ENCODE measurements around the gene DDX52. TPM values are rescaled to one million over a fixed set of nuclear protein-coding genes. Genes with fewer than 3 reads are reported as not detected.
A peak's percentile ranks its signal among the peaks of the same experiment; 100 is the strongest.

The DDX52 gene
- total RNA-seq, 1 experiment from 2014 or later, result 24.0 TPM

DNA sequence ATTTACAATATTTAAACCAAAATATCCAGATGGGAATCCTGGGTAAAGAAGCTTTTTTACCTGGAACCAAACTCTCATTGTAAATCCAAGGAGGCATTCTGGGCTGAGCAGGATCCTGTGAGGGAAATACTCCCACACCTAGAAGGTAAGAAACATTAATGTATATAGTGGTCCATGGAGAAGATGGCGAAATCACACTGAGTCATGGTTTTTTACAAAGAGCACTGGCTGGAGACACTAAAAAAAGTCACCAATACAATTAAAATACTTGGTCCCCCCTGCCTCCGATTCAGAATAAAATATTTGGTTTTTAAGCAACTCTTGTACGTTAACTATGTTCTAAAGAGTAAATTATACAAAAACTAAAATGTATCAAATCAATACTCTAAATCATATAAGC lies 67.0 kb downstream of the DDX52 start:
- no peak for DNase-seq (ENCODE audit: low read depth)

DNA sequence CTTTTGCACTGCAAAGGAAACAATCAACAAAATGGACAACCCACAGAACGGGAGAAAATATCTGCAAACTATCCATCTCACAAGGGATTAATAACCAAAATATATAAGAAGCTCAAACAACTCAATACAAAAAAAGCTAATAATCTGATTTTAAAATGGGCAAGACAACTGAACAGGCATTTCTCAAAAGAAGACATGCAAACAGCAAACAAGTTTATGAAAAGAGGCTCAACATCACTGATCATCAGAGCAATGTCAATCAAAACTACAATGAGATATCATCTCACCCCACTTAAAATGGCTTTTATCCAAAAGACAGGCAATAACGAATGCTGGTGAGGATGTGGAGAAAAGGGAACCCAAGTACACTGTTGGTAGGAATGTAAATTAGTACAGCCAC lies 68.8 kb downstream of the DDX52 start:
- no peak for DNase-seq (ENCODE audit: low read depth)

DNA sequence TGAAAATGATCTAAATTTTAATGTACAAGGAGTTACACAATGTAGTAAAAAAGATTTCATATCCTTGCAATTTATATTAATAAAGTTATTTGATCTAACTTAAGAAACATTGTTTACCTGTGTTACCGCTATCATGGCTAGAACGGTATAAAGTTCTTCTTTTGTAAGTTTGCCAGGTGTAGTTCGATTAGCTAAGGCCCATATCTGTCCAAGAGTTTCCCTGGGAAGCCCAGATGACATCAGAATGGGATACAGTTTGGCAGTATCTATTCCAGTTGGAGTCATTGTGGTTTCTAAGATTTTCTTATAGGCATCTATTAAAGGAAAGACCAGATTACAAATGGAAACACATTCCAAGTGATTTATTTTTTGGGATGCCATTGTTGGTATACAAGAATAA lies 71.6 kb downstream of the DDX52 start:
- DNase-seq (ENCODE audit: low read depth), result no peak

- DNase-seq (ENCODE audit: low read depth), result peak; percentile 58
Observed at GRCh38 chr17:37570527-37571093, 72.6 kb downstream of the DDX52 start.

GRCh38 chr17:37568350-37569053 lies 74.7 kb downstream of the DDX52 start:
- no peak for DNase-seq (ENCODE audit: low read depth)

- no peak for DNase-seq (ENCODE audit: low read depth)
Observed at GRCh38 chr17:37567538-37567937, 75.7 kb downstream of the DDX52 start.

DNA sequence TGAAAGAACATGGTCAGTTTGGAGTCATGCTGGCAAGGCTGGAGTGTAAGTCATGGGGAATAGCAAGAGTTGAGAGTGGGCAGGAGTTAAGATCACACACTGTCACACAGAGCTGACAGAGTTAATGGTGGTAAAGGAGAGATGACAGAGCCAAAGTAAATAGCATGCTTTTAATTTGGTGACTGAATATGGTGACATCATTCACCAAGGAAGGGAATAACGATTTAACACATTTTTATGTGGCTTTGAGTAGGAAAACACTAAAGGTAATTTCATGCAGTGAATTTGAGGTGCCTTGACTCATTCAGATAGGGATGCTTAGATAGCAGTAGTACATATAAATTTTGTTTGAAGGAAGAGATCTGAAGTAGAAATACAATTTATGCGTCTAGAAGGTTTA lies 76.1 kb downstream of the DDX52 start:
- DNase-seq (ENCODE audit: low read depth), result no peak

GRCh38 chr17:37564252-37564651 lies 79.0 kb downstream of the DDX52 start:
- DNase-seq (ENCODE audit: low read depth), result no peak

- no peak for DNase-seq (ENCODE audit: low read depth)
Observed at GRCh38 chr17:37562016-37562745, 81.1 kb downstream of the DDX52 start.

Other genes starting within 250 kb of the DDX52 start
- 15.6 and 16.5 TPM in 2 replicates for gene ACACA, start 236.6 kb downstream of the DDX52 start, total RNA-seq (2014; rRNA removed; shearing (Covaris generic))
- 10.8 and 10.9 TPM in 2 replicates for gene TADA2A, start 236.6 kb downstream of the DDX52 start, total RNA-seq (2014; rRNA removed; shearing (Covaris generic))
- 43.6 and 47.8 TPM in 2 replicates for gene DUSP14, start 153.6 kb downstream of the DDX52 start, total RNA-seq (2014; rRNA removed; shearing (Covaris generic))
- 3.5 and 5.0 TPM in 2 replicates for gene SYNRG, start 34.0 kb downstream of the DDX52 start, total RNA-seq (2014; rRNA removed; shearing (Covaris generic))
- gene HNF1B, start 101.6 kb upstream of the DDX52 start, total RNA-seq (2014; rRNA removed; shearing (Covaris generic)), result 0.12 TPM in 1 of 2 replicates, not detected in the other